ENCODE data around the gene TBC1D22A.

Gene TBC1D22A

GRCh38 chr22:47142427-47143046 lies 380.1 kb downstream of the TBC1D22A start:
- ATAC-seq (no peak), DNase-seq (no peak)

- ATAC-seq = no peak
These were observed 380.9 kb downstream of the TBC1D22A start for GRCh38 chr22:47143249-47143938.

GRCh38 chr22:47144076-47144765 lies 381.8 kb downstream of the TBC1D22A start:
- ATAC-seq (no peak), DNase-seq (no peak)

More at GRCh38 chr22:47143249-47143938, 380.9 kb downstream of the TBC1D22A start:
- DNase-seq = no peak

- DNase-seq = no peak
- no peak for ATAC-seq
These were observed 382.5 kb downstream of the TBC1D22A start for GRCh38 chr22:47144791-47145425.

GRCh38 chr22:47145883-47146282 lies 383.4 kb downstream of the TBC1D22A start:
- DNase-seq (no peak), ATAC-seq (no peak)

- DNase-seq (no peak), ATAC-seq (no peak)
These were observed 383.9 kb downstream of the TBC1D22A start for GRCh38 chr22:47146391-47146790.

- no peak for ATAC-seq
These were observed 384.5 kb downstream of the TBC1D22A start for GRCh38 chr22:47146941-47147340.

GRCh38 chr22:47147572-47147971 lies 385.1 kb downstream of the TBC1D22A start:
- DNase-seq = no peak
- ATAC-seq = no peak

More at GRCh38 chr22:47146941-47147340, 384.5 kb downstream of the TBC1D22A start:
- DNase-seq = no peak

GRCh38 chr22:47148510-47148909 lies 386.1 kb downstream of the TBC1D22A start:
- no peak for ATAC-seq

GRCh38 chr22:47148956-47149728 lies 386.7 kb downstream of the TBC1D22A start:
- no peak for DNase-seq
- ATAC-seq = no peak

More at GRCh38 chr22:47148510-47148909, 386.1 kb downstream of the TBC1D22A start:
- no peak for DNase-seq

- DNase-seq (no peak), ATAC-seq (no peak)
These were observed 387.5 kb downstream of the TBC1D22A start for GRCh38 chr22:47149976-47150375.

GRCh38 chr22:47150426-47150825 lies 388.0 kb downstream of the TBC1D22A start:
- ATAC-seq = no peak
- DNase-seq = no peak

GRCh38 chr22:47151064-47151463 lies 388.6 kb downstream of the TBC1D22A start:
- ATAC-seq = no peak

GRCh38 chr22:47151490-47151889 lies 389.0 kb downstream of the TBC1D22A start:
- ATAC-seq (no peak), DNase-seq (no peak)

More at GRCh38 chr22:47151064-47151463, 388.6 kb downstream of the TBC1D22A start:
- DNase-seq = no peak

GRCh38 chr22:47152236-47152635 lies 389.8 kb downstream of the TBC1D22A start:
- no peak for ATAC-seq

GRCh38 chr22:47152938-47153337 lies 390.5 kb downstream of the TBC1D22A start:
- ATAC-seq = no peak
- no peak for DNase-seq

More at GRCh38 chr22:47152236-47152635, 389.8 kb downstream of the TBC1D22A start:
- DNase-seq = no peak

- DNase-seq (no peak), ATAC-seq (no peak)
These were observed 391.5 kb downstream of the TBC1D22A start for GRCh38 chr22:47153854-47154525.

- DNase-seq (no peak), ATAC-seq (no peak)
These were observed 392.2 kb downstream of the TBC1D22A start for GRCh38 chr22:47154621-47155081.

GRCh38 chr22:47155131-47155885 lies 392.9 kb downstream of the TBC1D22A start:
- no peak for DNase-seq
- ATAC-seq = no peak

GRCh38 chr22:47155912-47156311 lies 393.5 kb downstream of the TBC1D22A start:
- DNase-seq (no peak), ATAC-seq (no peak)
